Measurements from ENCODE around the gene CERS2. TPM values are rescaled to one million over a fixed set of nuclear protein-coding genes. Genes with fewer than 3 reads are reported as not detected.

CERS2 gene
- total and polyA plus RNA-seq, 2 of the 13 experiments (the other 11 are each of a cell fraction or from before 2014, with no cell fraction given), result 269 to 298 TPM

GRCh38 chr1:150976879-150977694 lies 2.5 kb upstream of the CERS2 start (continued):
- TF ChIP-seq TCF12 (IDR thresholded peaks at IDR 0.05), result no peak
- no peak for TF ChIP-seq TCF12 (CRISPR knock-in tag; IDR thresholded peaks at IDR 0.05)
- TF ChIP-seq, protein P1, sequence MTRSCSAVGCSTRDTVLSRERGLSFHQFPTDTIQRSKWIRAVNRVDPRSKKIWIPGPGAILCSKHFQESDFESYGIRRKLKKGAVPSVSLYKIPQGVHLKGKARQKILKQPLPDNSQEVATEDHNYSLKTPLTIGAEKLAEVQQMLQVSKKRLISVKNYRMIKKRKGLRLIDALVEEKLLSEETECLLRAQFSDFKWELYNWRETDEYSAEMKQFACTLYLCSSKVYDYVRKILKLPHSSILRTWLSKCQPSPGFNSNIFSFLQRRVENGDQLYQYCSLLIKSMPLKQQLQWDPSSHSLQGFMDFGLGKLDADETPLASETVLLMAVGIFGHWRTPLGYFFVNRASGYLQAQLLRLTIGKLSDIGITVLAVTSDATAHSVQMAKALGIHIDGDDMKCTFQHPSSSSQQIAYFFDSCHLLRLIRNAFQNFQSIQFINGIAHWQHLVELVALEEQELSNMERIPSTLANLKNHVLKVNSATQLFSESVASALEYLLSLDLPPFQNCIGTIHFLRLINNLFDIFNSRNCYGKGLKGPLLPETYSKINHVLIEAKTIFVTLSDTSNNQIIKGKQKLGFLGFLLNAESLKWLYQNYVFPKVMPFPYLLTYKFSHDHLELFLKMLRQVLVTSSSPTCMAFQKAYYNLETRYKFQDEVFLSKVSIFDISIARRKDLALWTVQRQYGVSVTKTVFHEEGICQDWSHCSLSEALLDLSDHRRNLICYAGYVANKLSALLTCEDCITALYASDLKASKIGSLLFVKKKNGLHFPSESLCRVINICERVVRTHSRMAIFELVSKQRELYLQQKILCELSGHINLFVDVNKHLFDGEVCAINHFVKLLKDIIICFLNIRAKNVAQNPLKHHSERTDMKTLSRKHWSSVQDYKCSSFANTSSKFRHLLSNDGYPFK (CRISPR knock-in tag; IDR thresholded peaks at IDR 0.05; ENCODE audit: borderline replicate concordance), result no peak
- peak; percentile 97 for TF ChIP-seq HIC2 (CRISPR knock-in tag; IDR thresholded peaks at IDR 0.05; ENCODE audit: low read depth)
- TF ChIP-seq ZNF281 (CRISPR knock-in tag; IDR thresholded peaks at IDR 0.05; ENCODE audit: borderline replicate concordance), result peak; percentile 97
- no peak for TF ChIP-seq ZSCAN22 (CRISPR knock-in tag; IDR thresholded peaks at IDR 0.05)
- TF ChIP-seq, protein P2, sequence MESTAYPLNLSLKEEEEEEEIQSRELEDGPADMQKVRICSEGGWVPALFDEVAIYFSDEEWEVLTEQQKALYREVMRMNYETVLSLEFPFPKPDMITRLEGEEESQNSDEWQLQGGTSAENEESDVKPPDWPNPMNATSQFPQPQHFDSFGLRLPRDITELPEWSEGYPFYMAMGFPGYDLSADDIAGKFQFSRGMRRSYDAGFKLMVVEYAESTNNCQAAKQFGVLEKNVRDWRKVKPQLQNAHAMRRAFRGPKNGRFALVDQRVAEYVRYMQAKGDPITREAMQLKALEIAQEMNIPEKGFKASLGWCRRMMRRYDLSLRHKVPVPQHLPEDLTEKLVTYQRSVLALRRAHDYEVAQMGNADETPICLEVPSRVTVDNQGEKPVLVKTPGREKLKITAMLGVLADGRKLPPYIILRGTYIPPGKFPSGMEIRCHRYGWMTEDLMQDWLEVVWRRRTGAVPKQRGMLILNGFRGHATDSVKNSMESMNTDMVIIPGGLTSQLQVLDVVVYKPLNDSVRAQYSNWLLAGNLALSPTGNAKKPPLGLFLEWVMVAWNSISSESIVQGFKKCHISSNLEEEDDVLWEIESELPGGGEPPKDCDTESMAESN (CRISPR knock-in tag; conservative IDR thresholded peaks at IDR 0.05), result no peak
- no peak for TF ChIP-seq THAP7 (CRISPR knock-in tag; IDR thresholded peaks at IDR 0.05)
- TF ChIP-seq ZNF546 (CRISPR knock-in tag; conservative IDR thresholded peaks at IDR 0.05), result no peak
- TF ChIP-seq ZSCAN25 (CRISPR knock-in tag; IDR thresholded peaks at IDR 0.05), result no peak
- no peak for TF ChIP-seq ZNF432 (CRISPR knock-in tag; IDR thresholded peaks at IDR 0.05; ENCODE audit: borderline replicate concordance)
- peak; percentile 75 for TF ChIP-seq KDM2A (CRISPR knock-in tag; IDR thresholded peaks at IDR 0.05; ENCODE audit: borderline replicate concordance, low read depth)
- no peak for TF ChIP-seq BRF2 (CRISPR knock-in tag; IDR thresholded peaks at IDR 0.05)
